LNCAP (cell line): ENCODE results near the gene KCNN3.

Experiments
- TF ChIP-seq, protein P1 (sequence below): fragments of 450-650 bp; IDR thresholded peaks from 2 replicates; pipeline ENCODE4 v1.5.1; 2017; ENCODE audit warnings: mild to moderate bottlenecking

The KCNN3 gene

DNA sequence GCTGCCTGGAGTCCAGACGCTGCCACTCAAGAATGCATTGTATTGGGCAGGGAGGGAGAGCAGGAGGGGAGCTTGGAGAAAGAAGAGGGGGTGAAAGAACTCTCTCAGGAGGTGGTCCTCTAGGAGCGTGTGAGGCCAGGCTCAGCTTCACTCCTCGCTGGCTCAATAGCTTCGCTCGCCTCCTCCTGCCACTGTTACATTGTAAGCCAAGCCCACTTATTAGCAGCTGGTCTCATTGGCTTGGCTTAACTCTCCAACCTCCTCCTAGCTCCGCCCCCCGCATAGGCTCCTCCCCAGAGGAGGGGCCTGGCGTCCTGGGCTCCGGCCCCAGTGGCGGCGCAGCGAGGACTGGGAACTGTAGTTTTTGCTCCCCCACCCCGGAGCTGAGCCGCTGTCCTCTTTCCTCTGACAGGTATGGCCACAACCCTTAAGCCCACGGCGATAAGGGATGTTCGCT is at the start of gene KCNN3:
Gene KCNN3 (minus strand): TSS at position 167 of the 457 bp plus-strand sequence. CDS start 317 bp downstream, outside the sequence.
- TF ChIP-seq, protein P1, sequence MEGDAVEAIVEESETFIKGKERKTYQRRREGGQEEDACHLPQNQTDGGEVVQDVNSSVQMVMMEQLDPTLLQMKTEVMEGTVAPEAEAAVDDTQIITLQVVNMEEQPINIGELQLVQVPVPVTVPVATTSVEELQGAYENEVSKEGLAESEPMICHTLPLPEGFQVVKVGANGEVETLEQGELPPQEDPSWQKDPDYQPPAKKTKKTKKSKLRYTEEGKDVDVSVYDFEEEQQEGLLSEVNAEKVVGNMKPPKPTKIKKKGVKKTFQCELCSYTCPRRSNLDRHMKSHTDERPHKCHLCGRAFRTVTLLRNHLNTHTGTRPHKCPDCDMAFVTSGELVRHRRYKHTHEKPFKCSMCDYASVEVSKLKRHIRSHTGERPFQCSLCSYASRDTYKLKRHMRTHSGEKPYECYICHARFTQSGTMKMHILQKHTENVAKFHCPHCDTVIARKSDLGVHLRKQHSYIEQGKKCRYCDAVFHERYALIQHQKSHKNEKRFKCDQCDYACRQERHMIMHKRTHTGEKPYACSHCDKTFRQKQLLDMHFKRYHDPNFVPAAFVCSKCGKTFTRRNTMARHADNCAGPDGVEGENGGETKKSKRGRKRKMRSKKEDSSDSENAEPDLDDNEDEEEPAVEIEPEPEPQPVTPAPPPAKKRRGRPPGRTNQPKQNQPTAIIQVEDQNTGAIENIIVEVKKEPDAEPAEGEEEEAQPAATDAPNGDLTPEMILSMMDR = no peak

DNA sequence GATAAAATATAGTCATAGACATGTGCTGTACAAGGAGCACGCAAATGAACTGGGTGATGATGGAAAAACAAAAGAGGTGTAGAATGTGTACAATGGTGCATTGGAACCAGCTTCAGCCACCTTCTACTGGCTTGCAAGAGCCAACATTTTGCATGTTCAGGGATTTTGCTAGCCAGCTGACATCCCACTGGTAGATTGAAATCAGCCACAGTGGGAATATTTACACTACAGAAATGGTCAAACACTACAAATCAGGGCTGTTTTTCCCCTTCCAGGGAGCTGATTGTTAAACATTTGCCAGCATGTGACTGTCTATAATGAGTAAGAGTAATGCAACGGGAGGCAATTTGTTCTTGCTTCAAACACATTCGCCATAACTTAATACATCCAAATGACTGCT is 43.2 kb upstream of the KCNN3 start:
- TF ChIP-seq, protein P1 = no peak

DNA sequence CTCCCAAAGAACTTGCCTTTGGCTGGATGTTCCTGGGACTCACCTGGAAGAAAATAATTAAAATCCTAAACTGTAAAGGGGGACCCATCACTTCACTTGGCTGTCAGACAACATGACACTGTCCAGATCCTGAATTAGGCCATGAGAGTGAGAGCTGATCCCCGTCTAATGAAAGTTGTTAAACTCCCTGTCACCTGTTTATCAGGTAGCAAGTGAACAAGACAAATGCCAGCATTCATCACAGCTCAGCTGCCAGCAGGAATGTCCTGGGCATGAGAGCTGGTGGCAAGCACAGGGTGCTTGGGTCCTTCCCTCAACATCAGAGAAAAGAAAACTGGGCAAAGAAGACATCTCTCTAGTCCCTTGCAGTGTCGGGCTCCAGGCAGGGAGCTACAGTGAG is 42.7 kb upstream of the KCNN3 start:
- TF ChIP-seq, protein P1 = no peak

DNA sequence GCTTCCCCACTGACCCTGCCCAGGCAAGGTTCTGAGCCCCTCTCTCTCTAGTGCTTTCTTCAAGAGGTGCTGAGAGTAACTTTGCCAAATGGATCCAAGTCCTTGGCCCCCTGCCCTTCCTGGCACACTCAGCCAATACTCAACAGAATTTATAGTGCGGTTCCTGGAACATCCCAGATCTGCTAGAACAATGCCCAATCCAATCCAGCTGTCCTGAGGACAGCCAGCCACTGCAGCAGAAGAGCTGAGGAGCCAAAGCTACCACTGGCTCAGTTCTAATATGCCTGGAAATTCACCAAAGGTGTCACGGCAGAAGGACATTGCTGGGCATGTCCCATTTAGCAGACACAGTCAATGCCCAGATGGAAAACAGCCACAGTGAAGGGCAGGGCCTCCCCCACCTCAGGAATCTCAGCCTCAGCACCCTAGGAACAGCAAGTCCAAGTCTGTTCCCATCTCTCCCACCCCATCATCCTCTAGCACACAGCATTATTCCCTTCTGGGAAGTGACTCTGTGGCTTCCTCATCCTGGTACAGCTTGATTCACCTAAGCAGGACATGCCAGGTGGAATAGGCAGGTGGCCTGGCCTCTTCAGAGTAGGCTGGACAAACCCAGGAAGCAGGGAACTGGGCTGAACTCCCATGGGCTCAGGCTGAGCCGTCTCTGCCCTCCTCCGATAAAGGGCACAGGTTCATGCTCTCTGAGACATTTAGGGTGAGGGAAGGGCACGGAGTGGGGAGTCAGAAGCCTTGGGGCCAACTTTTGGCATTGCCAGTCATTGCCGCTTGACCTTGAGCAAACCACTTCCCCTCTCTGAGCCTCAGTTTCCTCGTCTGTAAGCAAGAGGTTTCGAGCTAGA is 41.8 kb upstream of the KCNN3 start:
- TF ChIP-seq, protein P1 = no peak

DNA sequence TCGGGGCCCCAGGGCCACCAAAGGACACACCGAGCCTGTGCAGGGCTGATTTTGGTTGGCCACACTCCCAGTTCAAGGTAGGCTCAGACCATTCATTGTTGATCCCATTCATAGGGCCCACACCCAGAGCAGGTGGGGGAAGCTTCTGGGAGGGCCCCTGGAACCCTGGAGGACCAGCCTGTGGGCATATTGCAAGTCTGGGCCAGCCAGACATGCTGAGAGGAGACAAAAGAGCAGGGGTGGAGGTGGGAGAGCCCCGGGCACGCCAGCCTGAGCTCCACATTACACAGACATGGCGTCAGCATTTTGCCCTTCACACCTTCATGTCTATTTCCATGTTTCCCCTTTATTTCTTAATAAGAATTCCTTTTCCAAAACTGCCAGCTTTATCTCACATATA is 40.8 kb upstream of the KCNN3 start:
- TF ChIP-seq, protein P1 = no peak

DNA sequence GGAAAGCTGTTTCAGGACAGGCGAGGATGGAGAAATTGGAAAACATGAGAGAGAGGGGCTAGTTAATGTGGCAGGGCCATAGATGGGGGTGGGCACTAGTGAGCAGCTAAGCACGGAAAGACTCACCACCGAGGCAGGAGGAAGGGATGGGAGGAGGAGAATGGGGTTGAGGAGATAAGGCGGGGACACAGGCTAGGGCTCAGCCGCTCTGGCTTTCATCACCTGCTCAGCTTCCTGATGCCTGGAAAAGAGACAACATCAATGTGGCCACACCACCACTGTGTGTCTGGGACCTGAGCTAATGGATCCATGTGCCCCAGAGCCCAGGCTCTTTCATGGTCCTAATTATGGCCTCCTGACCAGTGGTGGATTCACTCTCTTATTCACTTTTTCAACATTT is 38.9 kb upstream of the KCNN3 start:
- TF ChIP-seq, protein P1 = no peak

DNA sequence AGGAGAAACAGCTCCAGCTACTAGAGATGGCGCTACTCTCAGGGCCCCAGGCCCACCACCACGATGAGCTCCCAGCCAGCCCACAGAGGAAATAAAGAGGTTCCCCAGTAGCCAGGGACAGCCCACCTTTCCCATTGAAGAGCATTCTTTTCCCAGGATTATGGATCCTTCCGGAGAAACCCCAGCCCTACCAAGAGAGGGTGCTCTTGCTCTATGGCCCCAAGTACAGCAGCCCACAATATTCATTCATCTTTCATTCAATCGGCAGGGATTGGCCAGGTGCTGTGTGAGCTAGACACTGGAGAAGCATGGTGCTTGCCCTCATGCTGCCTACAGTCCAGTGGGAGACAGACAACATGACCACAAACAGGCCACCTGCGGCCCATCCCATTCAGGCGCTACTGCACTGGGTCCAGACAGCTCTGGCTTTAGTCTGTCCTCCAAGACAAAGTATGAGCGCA is 36.6 kb upstream of the KCNN3 start:
- TF ChIP-seq, protein P1 = no peak
